ENCODE measurements around the gene EVA1B. TPM values are rescaled to one million over a fixed set of nuclear protein-coding genes. Genes with fewer than 3 reads are reported as not detected.

EVA1B gene
- total and polyA plus RNA-seq, 2 of the 4 experiments (the other 2 are of a cell fraction) = 49.8 to 64.6 TPM

DNA sequence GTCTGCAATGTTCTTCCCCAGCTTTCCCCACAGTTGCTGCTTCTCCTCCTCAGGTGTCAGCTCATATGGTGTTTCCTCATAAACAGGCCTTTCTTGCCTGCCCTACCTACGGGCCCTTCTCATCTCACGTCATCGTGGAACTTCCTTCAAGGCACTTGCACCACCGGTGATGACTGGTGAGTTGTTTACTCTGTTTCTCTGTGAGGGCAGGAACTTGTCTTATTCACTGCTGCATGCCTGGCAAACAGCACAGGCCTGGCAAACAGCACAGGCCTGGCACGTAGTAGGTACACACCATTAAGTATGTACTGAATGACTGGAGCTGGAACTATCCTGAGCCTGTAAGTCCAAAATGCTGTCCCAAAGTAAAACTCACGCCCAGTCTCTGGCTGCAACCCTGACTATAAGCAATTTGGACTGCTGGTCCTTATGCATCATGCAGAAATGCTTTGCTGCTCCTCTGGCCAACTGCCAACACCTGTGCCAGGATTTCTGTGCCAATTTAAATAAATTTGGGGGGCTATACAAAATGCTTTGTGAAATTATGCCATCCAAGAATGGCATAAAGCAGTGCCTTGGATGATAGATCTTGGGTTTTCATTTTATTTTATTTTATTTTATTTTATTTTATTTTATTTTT lies 36.6 kb upstream of the EVA1B start:
- dilution Hi-C loops (cut with HindIII; ENCODE audit: low sequenced_read_pairs, unreplicated experiment) = no loop called here
- Histone ChIP-seq H2BK120ac (ENCODE audit: low read depth, low read length) (no peak overlapping the region), H3K4ac (ENCODE audit: low read depth, low read length) (peak overlapping the region; percentile 64), H4K8ac (ENCODE audit: low read depth in 2 of 2, low read length in 2 of 2) (peak overlapping the region in 1 of 2 experiments; percentile 44; a peak in 1 of 4 replicates), H3K4me1 (ENCODE audit: control insufficient read depth, insufficient read depth, low read length) (peaks cover 5% of the 10 kb centered on the region; the same call in 1 of the 2 replicates), H3K27ac (ENCODE audit: insufficient read depth, low read length) (no peak overlapping the region), H3K27me3 (ENCODE audit: control insufficient read depth, insufficient read depth, low read length) (no peaks in the 10 kb centered on the region), H3K4me3 (ENCODE audit: insufficient read depth, low read depth, low read length) (no peak overlapping the region), H3K23ac (ENCODE audit: low read depth, low read length) (peak overlapping the region; percentile 12; the same call in 1 of the 2 replicates), H3K4me2 (ENCODE audit: low read depth, low read length) (no peak overlapping the region), H3K9me3 (ENCODE audit: control insufficient read depth, insufficient read depth, low read length) (no peaks in the 10 kb centered on the region), H3K56ac (ENCODE audit: extremely low read depth, insufficient read depth, low read length) (no peak overlapping the region), H2BK5ac (ENCODE audit: low read depth, low read length, poor library complexity, severe bottlenecking) (peak overlapping the region; percentile 44), H2AK5ac (ENCODE audit: low read depth, low read length) (peak overlapping the region; percentile 1; the same call in 1 of the 2 replicates), H4K91ac (ENCODE audit: insufficient read depth, low read depth, low read length) (0 out of 2 replicates have a peak overlapping the region, but pooled peaks have one; percentile 7), H2BK15ac (ENCODE audit: low read depth, low read length) (no peak overlapping the region), H4K20me1 (ENCODE audit: insufficient read depth, low read length) (0 out of 2 replicates have a peak, but pooled peaks cover 4% of the 10 kb centered on the region), H3K36me3 (ENCODE audit: control insufficient read depth, insufficient read depth, low read length) (peaks cover 46% of the 10 kb centered on the region), H4K5ac (ENCODE audit: low read depth, low read length) (no peak overlapping the region), H3K18ac (ENCODE audit: low read depth, low read length) (no peak overlapping the region), H3K9ac (ENCODE audit: low read depth, low read length) (no peak overlapping the region), H2AK9ac (replicated peaks; ENCODE audit: low read depth, low read length, poor library complexity) (peak overlapping the region; percentile 82), H2BK20ac (ENCODE audit: low read depth, low read length) (peak overlapping the region; percentile 63), H3K9me1 (ENCODE audit: insufficient read depth, low read length) (peaks cover 24% of the 10 kb centered on the region), H2AFZ (replicated peaks; ENCODE audit: low read length, poor library complexity) (peak overlapping the region; percentile 24), H3K14ac (replicated peaks; ENCODE audit: low read depth, low read length) (0 out of 2 replicates have a peak overlapping the region, but pooled peaks have one; percentile 29), H3K79me1 (ENCODE audit: low read depth in 1 of 2, low read length in 2 of 2) (peaks cover 25 to 76% of the 10 kb centered on the region in 2 experiments)
- no TSS peak for BruUV-seq (replicated peaks)
- DNase-seq (peak; percentile 37), ATAC-seq (ENCODE audit: low read depth) (no peak)
- POLR2A ChIA-PET (ENCODE audit: unreplicated experiment) = no interaction called here
- in situ Hi-C loops (cut with MboI; ENCODE audit: low sequenced_read_pairs) = no loop called here
- CTCF ChIA-PET = interaction anchor here (3.2 kb wide), 1 partner anchor 9 kb away, joined by 9 read pairs; no protein-coding TSS in a partner anchor
- intact Hi-C loops (cut with micrococcal nuclease) = no loop called here
- 100% methylated on average over 1 of the region's 6 CpGs; no CpG with 5 or more reads in 1 of the 2 experiments for WGBS, 2 experiments (ENCODE audit: extremely low coverage in 2 of 2, insufficient read length in 1 of 2)
- no peak for TF ChIP-seq BHLHE40 (IDR thresholded peaks at IDR 0.05; ENCODE audit: low read depth, low read length)
- no peak for TF ChIP-seq POLR2A (IDR thresholded peaks at IDR 0.05; ENCODE audit: low read depth, low read length)
- no peak for TF ChIP-seq SMC3 (IDR thresholded peaks at IDR 0.05; ENCODE audit: low read depth, low read length)
- TF ChIP-seq CHD1 (IDR thresholded peaks at IDR 0.05; ENCODE audit: low read depth, low read length) = no peak
- TF ChIP-seq, protein P1, sequence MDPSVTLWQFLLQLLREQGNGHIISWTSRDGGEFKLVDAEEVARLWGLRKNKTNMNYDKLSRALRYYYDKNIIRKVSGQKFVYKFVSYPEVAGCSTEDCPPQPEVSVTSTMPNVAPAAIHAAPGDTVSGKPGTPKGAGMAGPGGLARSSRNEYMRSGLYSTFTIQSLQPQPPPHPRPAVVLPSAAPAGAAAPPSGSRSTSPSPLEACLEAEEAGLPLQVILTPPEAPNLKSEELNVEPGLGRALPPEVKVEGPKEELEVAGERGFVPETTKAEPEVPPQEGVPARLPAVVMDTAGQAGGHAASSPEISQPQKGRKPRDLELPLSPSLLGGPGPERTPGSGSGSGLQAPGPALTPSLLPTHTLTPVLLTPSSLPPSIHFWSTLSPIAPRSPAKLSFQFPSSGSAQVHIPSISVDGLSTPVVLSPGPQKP (IDR thresholded peaks at IDR 0.05; ENCODE audit: borderline replicate concordance, low read depth, low read length) = no peak
- no peak for TF ChIP-seq RFX5 (IDR thresholded peaks at IDR 0.05; ENCODE audit: low read depth, low read length)
- TF ChIP-seq MAZ (IDR thresholded peaks at IDR 0.05; ENCODE audit: borderline replicate concordance, low read depth, low read length) = no peak
- TF ChIP-seq FOS (IDR thresholded peaks at IDR 0.05; ENCODE audit: low read depth, low read length) = no peak
- TF ChIP-seq MAFK (IDR thresholded peaks at IDR 0.05; ENCODE audit: low read depth, low read length) = no peak
- no peak for TF ChIP-seq RCOR1 (IDR thresholded peaks at IDR 0.05; ENCODE audit: insufficient replicate concordance, low read length)
- TF ChIP-seq RAD21 (IDR thresholded peaks at IDR 0.05; ENCODE audit: low read length) = no peak
- no peak for TF ChIP-seq USF2 (IDR thresholded peaks at IDR 0.05; ENCODE audit: low read depth, low read length)
- TF ChIP-seq CEBPB (IDR thresholded peaks at IDR 0.05; ENCODE audit: low read depth, low read length) = no peak
- TF ChIP-seq MXI1 (IDR thresholded peaks at IDR 0.05; ENCODE audit: borderline replicate concordance, low read depth, low read length) = no peak
- TF ChIP-seq CTCF (conservative IDR thresholded peaks at IDR 0.05; ENCODE audit: low read depth, low read length) = no peak

All from IMR-90 (cell line).